CD4-positive, CD25-positive, alpha-beta regulatory T cell (primary cell): ENCODE results near the gene KRT34. TPM values are rescaled to one million over a fixed set of nuclear protein-coding genes. Genes with fewer than 3 reads are reported as not detected.

ENCODE experiments used
- ATAC-seq, 2 donors: fragments of 150-1000 bp; cut with Tn5 transposase; one replicate each; pipeline ENCODE4 v1.10.0; 2021; ENCODE audit warnings: low read depth in 2 of 2, moderate number of reproducible peaks in 2 of 2, moderate library complexity in 1 of 2
- DNase-seq, 3 donors: peaks; one replicate each; pipeline versions ENCODE4 v3.0.0 to v3.0.0-alpha.2; 2012 to 2022; ENCODE audit warnings: mixed read lengths in 1 of 3
- H3K27ac ChIP-seq: one replicate; pipeline ENCODE4 v1.7.0; 2013; ENCODE audit warnings: mild to moderate bottlenecking, low read length; ENCODE audit not compliant: insufficient read depth, poor library complexity, severe bottlenecking
- H3K27me3 ChIP-seq: one replicate; pipeline ENCODE4 v1.7.0; 2013; ENCODE audit warnings: low read length; ENCODE audit not compliant: control insufficient read depth, insufficient read depth
- H3K36me3 ChIP-seq: one replicate; pipeline ENCODE4 v1.7.0; 2013; ENCODE audit warnings: mild to moderate bottlenecking, low read length, moderate library complexity; ENCODE audit not compliant: control insufficient read depth, insufficient read depth
- H3K4me1 ChIP-seq: 2 replicates; pipeline ENCODE4 v1.7.0; 2013; ENCODE audit warnings: mild to moderate bottlenecking, low read length; ENCODE audit not compliant: insufficient read depth, control insufficient read depth, poor library complexity, severe bottlenecking
- H3K4me3 ChIP-seq: one replicate; pipeline ENCODE4 v1.7.0; 2013; ENCODE audit warnings: low read depth, mild to moderate bottlenecking, low read length, moderate library complexity
- H3K9me3 ChIP-seq, 2 experiments: 1 replicate in 1 of 2; 2 replicates in 1 of 2; pipeline ENCODE4 v1.7.0; 2013; ENCODE audit warnings: low read length in 2 of 2, mild to moderate bottlenecking in 1 of 2, moderate library complexity in 1 of 2; ENCODE audit not compliant: control insufficient read depth in 2 of 2
- H3K27ac Mint-ChIP-seq, 3 donors: one replicate each; pipeline ENCODE4 v1.8.0; 2020 to 2022; ENCODE audit warnings: mild to moderate bottlenecking in 3 of 3, mixed read lengths in 3 of 3, moderate library complexity in 2 of 3
- H3K27me3 Mint-ChIP-seq: one replicate; pipeline ENCODE4 v1.8.0; 2022; ENCODE audit warnings: mild to moderate bottlenecking, mixed read lengths
- H3K36me3 Mint-ChIP-seq: one replicate; pipeline ENCODE4 v1.8.0; 2020; ENCODE audit warnings: mixed read lengths
- H3K4me1 Mint-ChIP-seq, 4 donors: one replicate each; pipeline ENCODE4 v1.8.0; 2020 to 2022; ENCODE audit warnings: mixed read lengths in 4 of 4, mild to moderate bottlenecking in 1 of 4
- H3K4me3 Mint-ChIP-seq, 4 donors: one replicate each; pipeline ENCODE4 v1.8.0; 2020 to 2022; ENCODE audit warnings: mild to moderate bottlenecking in 4 of 4, mixed read lengths in 4 of 4, moderate library complexity in 3 of 4
- H3K9me3 Mint-ChIP-seq, 7 donors: one replicate each; pipeline ENCODE4 v1.8.0; 2020 to 2022; ENCODE audit warnings: mixed read lengths in 7 of 7, mild to moderate bottlenecking in 3 of 7, moderate library complexity in 2 of 7
- polyA plus RNA-seq, 4 donors: library from polyadenylated mRNA; unstranded; fragments of 300-500 nt; fragmentation: Illumina TruSeq; gene quantifications; one replicate each; pipeline ENCODE4 v1.2.3, GENCODE V29; 2021
- total RNA-seq: library from RNA; stranded (reverse); gene quantifications from one replicate; pipeline ENCODE4 v1.2.3, GENCODE V29; 2022

Gene KRT34
- total and polyA plus RNA-seq, 5 donors from 2014 or later: not detected

- H3K27me3 ChIP-seq: no peaks in the 10 kb centered on the region
- no peaks in the 10 kb centered on the region for H3K9me3 ChIP-seq
- Mint-ChIP-seq H3K4me1 (peaks cover 0 to 7% (median 3%) of the 10 kb centered on the region in 4 donors), H3K27ac (no peak overlapping the region), H3K36me3 (no peaks in the 10 kb centered on the region), H3K4me3 (no peak overlapping the region), H3K27me3 (peaks cover 6% of the 10 kb centered on the region), H3K9me3 (peaks cover 0 to 1% (median 0%) of the 10 kb centered on the region in 7 donors)
- H3K4me1 ChIP-seq: no peaks in the 10 kb centered on the region
- ATAC-seq (no peak), DNase-seq (no peak)
- H3K36me3 ChIP-seq: no peaks in the 10 kb centered on the region
- no peak overlapping the region for H3K4me3 ChIP-seq
- no peak overlapping the region for H3K27ac ChIP-seq
Observed at GRCh38 chr17:41420134-41420533, 38.0 kb upstream of the KRT34 start.

DNA sequence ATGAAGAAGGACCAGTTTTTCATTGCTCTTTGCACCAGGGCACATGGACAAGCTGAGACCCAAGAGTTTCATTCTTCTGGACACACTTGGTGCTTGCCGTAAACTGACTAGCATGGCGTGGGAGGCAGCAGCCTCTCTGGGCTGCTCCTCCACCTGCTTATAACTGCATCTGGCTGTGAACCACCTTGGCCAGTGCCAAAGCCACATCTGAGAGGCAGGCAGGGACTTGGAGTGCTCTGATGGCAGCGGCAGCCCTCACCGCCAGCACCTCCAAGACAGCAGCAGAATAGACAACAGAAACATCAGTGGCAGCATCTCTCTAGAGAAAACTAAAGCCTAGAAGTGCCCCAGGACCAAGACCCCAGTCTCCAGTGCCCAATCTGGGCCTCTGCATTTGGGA lies 37.6 kb upstream of the KRT34 start:
- Mint-ChIP-seq H3K4me3 (no peak overlapping the region), H3K27ac (no peak overlapping the region), H3K27me3 (peaks cover 6% of the 10 kb centered on the region), H3K4me1 (peaks cover 0 to 7% (median 3%) of the 10 kb centered on the region in 4 donors), H3K9me3 (peaks cover 0 to 1% (median 0%) of the 10 kb centered on the region in 7 donors), H3K36me3 (no peaks in the 10 kb centered on the region)
- no peaks in the 10 kb centered on the region for H3K4me1 ChIP-seq
- H3K9me3 ChIP-seq: no peaks in the 10 kb centered on the region
- DNase-seq (no peak), ATAC-seq (no peak)
- H3K27ac ChIP-seq: no peak overlapping the region
- no peaks in the 10 kb centered on the region for H3K36me3 ChIP-seq
- H3K4me3 ChIP-seq: no peak overlapping the region
- no peaks in the 10 kb centered on the region for H3K27me3 ChIP-seq

DNA sequence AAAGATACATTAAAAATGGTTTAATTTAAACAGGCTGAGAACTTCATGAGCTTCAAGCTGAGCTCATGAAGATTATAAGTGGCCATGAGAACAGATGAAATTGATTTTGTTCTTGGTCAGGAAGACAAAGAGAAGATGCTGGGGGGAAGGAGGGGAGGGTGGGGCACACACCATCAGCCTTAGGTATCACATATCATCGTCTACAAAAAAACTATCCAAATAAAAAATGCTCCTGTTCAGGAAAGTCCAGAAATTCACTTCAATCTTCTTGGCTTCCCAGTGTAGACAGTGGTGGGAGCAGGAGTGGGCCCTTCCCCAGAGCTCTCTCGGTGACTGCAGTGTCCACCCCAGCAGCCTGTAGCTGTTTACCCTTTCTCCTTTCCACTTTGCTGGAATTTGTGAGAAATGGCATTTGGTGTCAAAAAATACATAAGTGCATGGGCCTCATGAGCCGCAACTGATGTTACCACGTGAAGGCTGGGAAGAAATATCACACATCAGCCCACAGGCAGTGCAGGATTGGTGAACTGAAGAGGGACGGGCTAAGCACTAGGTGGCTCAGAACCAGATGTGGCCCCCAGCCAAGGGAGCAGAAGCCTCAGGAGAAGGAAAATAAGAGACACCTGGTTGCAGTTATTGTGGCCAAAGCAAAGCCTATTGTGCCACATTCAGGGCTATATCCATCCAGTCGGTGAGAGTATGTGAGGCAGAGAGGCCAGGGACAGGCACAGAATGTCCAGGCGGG lies 36.2 kb upstream of the KRT34 start:
- Mint-ChIP-seq H3K4me3 (no peak overlapping the region), H3K36me3 (no peaks in the 10 kb centered on the region), H3K27me3 (peaks cover 5% of the 10 kb centered on the region), H3K4me1 (peaks cover 0 to 7% (median 3%) of the 10 kb centered on the region in 4 donors), H3K27ac (no peak overlapping the region), H3K9me3 (peaks cover 0 to 1% (median 0%) of the 10 kb centered on the region in 7 donors)
- DNase-seq (no peak), ATAC-seq (no peak)
- Histone ChIP-seq H3K4me1 (no peaks in the 10 kb centered on the region), H3K27ac (no peak overlapping the region), H3K4me3 (no peak overlapping the region), H3K36me3 (no peaks in the 10 kb centered on the region), H3K9me3 (no peaks in the 10 kb centered on the region), H3K27me3 (no peaks in the 10 kb centered on the region)

GRCh38 chr17:41417576-41418015 lies 35.5 kb upstream of the KRT34 start:
- Histone ChIP-seq H3K36me3 (no peaks in the 10 kb centered on the region), H3K9me3 (no peaks in the 10 kb centered on the region), H3K4me3 (no peak overlapping the region), H3K27ac (no peak overlapping the region), H3K4me1 (no peaks in the 10 kb centered on the region), H3K27me3 (no peaks in the 10 kb centered on the region)
- no peaks in the 10 kb centered on the region for H3K36me3 Mint-ChIP-seq
- peaks cover 0 to 7% (median 3%) of the 10 kb centered on the region in 4 donors for H3K4me1 Mint-ChIP-seq
- ATAC-seq: no peak
- DNase-seq: no peak
- H3K4me3 Mint-ChIP-seq: no peak overlapping the region
- no peak overlapping the region for H3K27ac Mint-ChIP-seq
- peaks cover 5% of the 10 kb centered on the region for H3K27me3 Mint-ChIP-seq
- peaks cover 0 to 1% (median 0%) of the 10 kb centered on the region in 7 donors for H3K9me3 Mint-ChIP-seq

DNA sequence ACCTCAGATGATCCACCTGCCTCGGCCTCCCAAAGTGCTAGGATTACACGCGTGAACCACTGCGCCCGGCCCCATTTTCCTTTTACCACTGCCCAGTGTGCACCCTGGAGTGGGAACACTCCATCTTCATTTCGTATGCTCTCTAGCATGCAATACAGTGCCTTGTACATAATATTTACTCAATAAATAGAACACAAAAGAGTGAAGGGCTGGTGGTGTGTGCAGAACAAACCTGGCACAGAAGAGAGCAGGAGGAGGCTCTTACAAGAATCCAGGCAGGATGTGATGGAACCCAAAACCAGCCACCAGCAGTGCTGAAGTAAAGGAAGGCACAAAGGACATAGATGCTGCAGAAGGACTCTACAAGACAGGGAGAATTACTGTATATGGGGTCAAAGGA lies 35.0 kb upstream of the KRT34 start:
- ATAC-seq: no peak
- H3K27ac ChIP-seq: no peak overlapping the region
- Mint-ChIP-seq H3K9me3 (peaks cover 0 to 1% (median 0%) of the 10 kb centered on the region in 7 donors), H3K4me3 (no peak overlapping the region), H3K36me3 (no peaks in the 10 kb centered on the region), H3K27me3 (peaks cover 5% of the 10 kb centered on the region), H3K4me1 (peaks cover 0 to 7% (median 3%) of the 10 kb centered on the region in 4 donors), H3K27ac (no peak overlapping the region)
- no peaks in the 10 kb centered on the region for H3K4me1 ChIP-seq
- no peaks in the 10 kb centered on the region for H3K36me3 ChIP-seq
- H3K9me3 ChIP-seq: no peaks in the 10 kb centered on the region
- H3K4me3 ChIP-seq: no peak overlapping the region
- no peaks in the 10 kb centered on the region for H3K27me3 ChIP-seq
- DNase-seq: no peak

GRCh38 chr17:41416479-41416878 lies 34.4 kb upstream of the KRT34 start:
- H3K4me1 ChIP-seq: no peaks in the 10 kb centered on the region
- no peaks in the 10 kb centered on the region for H3K36me3 ChIP-seq
- no peak overlapping the region for H3K4me3 ChIP-seq
- no peaks in the 10 kb centered on the region for H3K27me3 ChIP-seq
- DNase-seq (no peak), ATAC-seq (no peak)
- H3K4me1 Mint-ChIP-seq: peaks cover 0 to 7% (median 3%) of the 10 kb centered on the region in 4 donors
- H3K36me3 Mint-ChIP-seq: no peaks in the 10 kb centered on the region
- H3K4me3 Mint-ChIP-seq: no peak overlapping the region
- peaks cover 5% of the 10 kb centered on the region for H3K27me3 Mint-ChIP-seq
- peaks cover 0 to 3% (median 0%) of the 10 kb centered on the region in 7 donors for H3K9me3 Mint-ChIP-seq
- no peak overlapping the region for H3K27ac ChIP-seq
- H3K9me3 ChIP-seq: no peaks in the 10 kb centered on the region
- no peak overlapping the region for H3K27ac Mint-ChIP-seq

DNA sequence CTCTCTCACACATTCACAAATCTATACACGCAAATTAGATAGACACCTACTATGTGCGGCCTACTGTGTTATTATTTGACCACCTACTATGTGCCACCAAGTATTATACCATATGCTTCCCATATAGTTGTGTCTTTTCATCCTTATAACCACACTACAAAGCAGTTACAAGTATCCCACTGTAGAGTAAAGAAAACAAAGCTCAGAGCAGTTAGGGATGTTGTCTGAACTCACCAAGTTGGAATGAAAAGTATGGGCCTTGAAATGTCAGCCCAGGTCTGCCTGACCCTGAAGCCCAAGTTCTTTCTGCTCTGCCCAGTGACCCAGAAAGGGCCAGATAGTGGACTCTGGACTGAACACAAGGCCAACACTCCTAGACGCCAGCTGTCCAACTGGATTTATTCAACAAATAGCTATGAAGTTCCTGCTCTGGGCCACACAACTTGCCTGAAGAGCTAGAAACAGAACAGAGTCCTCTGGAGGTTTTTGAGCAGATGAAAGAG lies 33.8 kb upstream of the KRT34 start:
- no peak overlapping the region for H3K27ac ChIP-seq
- peaks cover 0 to 3% (median 0%) of the 10 kb centered on the region in 7 donors for H3K9me3 Mint-ChIP-seq
- no peak overlapping the region for H3K4me3 Mint-ChIP-seq
- H3K36me3 Mint-ChIP-seq: no peaks in the 10 kb centered on the region
- no peaks in the 10 kb centered on the region for H3K27me3 ChIP-seq
- H3K36me3 ChIP-seq: no peaks in the 10 kb centered on the region
- H3K4me1 ChIP-seq: no peaks in the 10 kb centered on the region
- ATAC-seq (no peak), DNase-seq (no peak)
- no peak overlapping the region for H3K27ac Mint-ChIP-seq
- peaks cover 0 to 7% (median 3%) of the 10 kb centered on the region in 4 donors for H3K4me1 Mint-ChIP-seq
- H3K27me3 Mint-ChIP-seq: peaks cover 5% of the 10 kb centered on the region
- no peak overlapping the region for H3K4me3 ChIP-seq
- no peaks in the 10 kb centered on the region for H3K9me3 ChIP-seq

DNA sequence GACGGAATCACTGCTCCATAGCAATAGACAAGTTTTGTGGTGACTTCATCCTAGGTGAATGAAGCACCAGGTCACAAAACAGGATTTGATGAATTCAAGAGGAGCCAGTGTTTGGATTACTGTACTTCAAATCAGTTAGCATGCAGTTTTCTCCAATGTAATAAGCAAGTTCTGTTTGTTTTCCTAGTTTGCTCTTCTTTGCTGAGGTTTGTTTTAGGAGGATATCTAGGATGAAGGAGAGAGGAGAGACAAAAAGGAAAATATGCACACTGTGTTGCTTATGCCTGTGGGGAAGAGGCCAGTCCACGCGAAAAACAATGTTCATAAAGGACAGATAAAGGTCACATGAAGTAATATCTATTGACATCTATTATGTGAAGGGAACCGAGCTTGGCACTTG lies 33.3 kb upstream of the KRT34 start:
- Mint-ChIP-seq H3K4me3 (no peak overlapping the region), H3K9me3 (peaks cover 0 to 3% (median 0%) of the 10 kb centered on the region in 7 donors), H3K27me3 (peaks cover 5% of the 10 kb centered on the region), H3K27ac (no peak overlapping the region), H3K36me3 (no peaks in the 10 kb centered on the region), H3K4me1 (peaks cover 0 to 7% (median 3%) of the 10 kb centered on the region in 4 donors)
- H3K4me3 ChIP-seq: no peak overlapping the region
- DNase-seq (no peak), ATAC-seq (no peak)
- no peaks in the 10 kb centered on the region for H3K9me3 ChIP-seq
- H3K27ac ChIP-seq: no peak overlapping the region
- H3K27me3 ChIP-seq: no peaks in the 10 kb centered on the region
- H3K36me3 ChIP-seq: no peaks in the 10 kb centered on the region
- no peaks in the 10 kb centered on the region for H3K4me1 ChIP-seq
